Measurements from ENCODE around the gene WWP2.

The WWP2 gene

GRCh38 chr16:69932228-69932627 is 170.1 kb downstream of the WWP2 start:
- H3K4me3 ChIP-seq (ENCODE audit: low read depth, low read length) = no peak overlapping the region
- TF ChIP-seq, protein P1, sequence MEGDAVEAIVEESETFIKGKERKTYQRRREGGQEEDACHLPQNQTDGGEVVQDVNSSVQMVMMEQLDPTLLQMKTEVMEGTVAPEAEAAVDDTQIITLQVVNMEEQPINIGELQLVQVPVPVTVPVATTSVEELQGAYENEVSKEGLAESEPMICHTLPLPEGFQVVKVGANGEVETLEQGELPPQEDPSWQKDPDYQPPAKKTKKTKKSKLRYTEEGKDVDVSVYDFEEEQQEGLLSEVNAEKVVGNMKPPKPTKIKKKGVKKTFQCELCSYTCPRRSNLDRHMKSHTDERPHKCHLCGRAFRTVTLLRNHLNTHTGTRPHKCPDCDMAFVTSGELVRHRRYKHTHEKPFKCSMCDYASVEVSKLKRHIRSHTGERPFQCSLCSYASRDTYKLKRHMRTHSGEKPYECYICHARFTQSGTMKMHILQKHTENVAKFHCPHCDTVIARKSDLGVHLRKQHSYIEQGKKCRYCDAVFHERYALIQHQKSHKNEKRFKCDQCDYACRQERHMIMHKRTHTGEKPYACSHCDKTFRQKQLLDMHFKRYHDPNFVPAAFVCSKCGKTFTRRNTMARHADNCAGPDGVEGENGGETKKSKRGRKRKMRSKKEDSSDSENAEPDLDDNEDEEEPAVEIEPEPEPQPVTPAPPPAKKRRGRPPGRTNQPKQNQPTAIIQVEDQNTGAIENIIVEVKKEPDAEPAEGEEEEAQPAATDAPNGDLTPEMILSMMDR (IDR thresholded peaks at IDR 0.05; ENCODE audit: low read depth, low read length) = no peak

- TF ChIP-seq, protein P1 (IDR thresholded peaks at IDR 0.05; ENCODE audit: low read depth, low read length) = no peak
- H3K4me3 ChIP-seq (ENCODE audit: low read depth, low read length) = no peak overlapping the region
Measured at GRCh38 chr16:69932691-69933392, 170.7 kb downstream of the WWP2 start.

GRCh38 chr16:69934044-69934443 is 171.9 kb downstream of the WWP2 start:
- H3K4me3 ChIP-seq (ENCODE audit: low read depth, low read length) = no peak overlapping the region
- TF ChIP-seq, protein P1 (IDR thresholded peaks at IDR 0.05; ENCODE audit: low read depth, low read length) = no peak

DNA sequence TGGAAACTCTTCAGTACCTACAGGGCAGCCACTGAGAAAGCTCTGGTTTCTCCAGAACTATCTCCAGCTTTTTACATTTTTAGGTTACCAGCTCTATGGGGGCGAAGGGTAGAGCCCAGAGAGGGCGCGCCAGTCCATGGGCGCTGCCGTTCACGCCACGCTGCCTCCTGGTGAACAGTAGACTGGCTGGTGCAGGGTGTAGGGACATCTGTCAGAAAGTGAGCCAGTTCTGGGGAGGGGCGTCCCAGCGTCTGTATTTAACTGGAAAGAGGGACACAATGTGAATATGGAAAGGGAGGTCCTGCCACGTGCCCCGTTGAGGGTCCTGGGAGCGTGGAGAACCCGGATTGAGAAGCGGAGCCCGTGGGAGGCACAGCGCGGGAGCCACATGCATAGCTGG is 172.6 kb downstream of the WWP2 start:
- TF ChIP-seq, protein P1 (IDR thresholded peaks at IDR 0.05; ENCODE audit: low read depth, low read length) = no peak
- H3K4me3 ChIP-seq (ENCODE audit: low read depth, low read length) = no peak overlapping the region

- TF ChIP-seq, protein P1 (IDR thresholded peaks at IDR 0.05; ENCODE audit: low read depth, low read length) = no peak
- H3K4me3 ChIP-seq (ENCODE audit: low read depth, low read length) = no peak overlapping the region
Measured at GRCh38 chr16:69935278-69935711, 173.2 kb downstream of the WWP2 start.

DNA sequence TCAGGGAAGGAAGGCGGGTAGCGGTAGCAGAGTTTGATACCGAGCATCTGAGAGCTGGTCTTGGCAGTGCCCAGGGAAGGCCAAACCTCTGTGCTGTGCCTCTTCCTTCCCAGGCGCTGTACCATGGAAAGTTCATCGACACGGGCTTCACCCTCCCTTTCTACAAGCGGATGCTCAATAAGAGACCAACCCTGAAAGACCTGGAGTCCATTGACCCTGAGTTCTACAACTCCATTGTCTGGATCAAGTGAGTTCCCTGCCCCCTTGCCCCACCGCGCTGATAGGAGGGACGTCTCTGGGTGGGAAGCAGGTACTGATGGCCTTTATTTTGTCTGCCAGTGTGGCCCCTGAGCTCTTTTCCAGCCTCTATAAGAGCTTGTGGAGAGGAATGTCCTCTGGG is 173.6 kb downstream of the WWP2 start:
- TF ChIP-seq, protein P1 (IDR thresholded peaks at IDR 0.05; ENCODE audit: low read depth, low read length) = no peak

DNA sequence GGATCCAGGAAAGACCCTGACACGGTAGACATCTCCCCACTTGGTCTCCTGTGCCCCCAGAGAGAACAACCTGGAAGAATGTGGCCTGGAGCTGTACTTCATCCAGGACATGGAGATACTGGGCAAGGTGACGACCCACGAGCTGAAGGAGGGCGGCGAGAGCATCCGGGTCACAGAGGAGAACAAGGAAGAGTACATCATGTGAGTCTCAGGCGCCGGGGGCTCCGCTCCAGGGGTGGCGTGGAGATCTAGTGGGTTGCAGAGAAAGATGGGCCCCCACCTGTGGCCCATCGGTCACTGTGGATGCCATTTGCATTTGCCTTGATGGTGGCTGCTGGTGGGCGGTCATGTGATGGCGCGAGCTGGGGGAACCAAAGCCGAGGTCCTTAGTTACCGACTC is 174.1 kb downstream of the WWP2 start:
- TF ChIP-seq, protein P1 (IDR thresholded peaks at IDR 0.05; ENCODE audit: low read depth, low read length) = no peak
- H3K4me3 ChIP-seq (ENCODE audit: low read depth, low read length) = no peak overlapping the region

More for the DNA sequence above, 173.6 kb downstream of the WWP2 start:
- no peak overlapping the region for H3K4me3 ChIP-seq (ENCODE audit: low read depth, low read length)
